Adipocyte (in vitro differentiated cells): ENCODE measurements around the gene AGBL1.
"Not testable (repeated sequence)": the region's sequence is repeated elsewhere in the genome, so short reads cannot be mapped to it uniquely, and the experiment has no call there.

Experiments used
- DNase-seq: peaks from one replicate; pipeline ENCODE4 v3.0.0-alpha.2; 2015; ENCODE audit warnings: low read depth
- H3K27me3 ChIP-seq: replicated peaks from 2 replicates; pipeline ENCODE4 v1.7.0; 2013; ENCODE audit warnings: mild to moderate bottlenecking, low read length, moderate library complexity; ENCODE audit not compliant: control insufficient read depth, insufficient read depth
- H3K36me3 ChIP-seq: 2 replicates; pipeline ENCODE4 v1.7.0; 2013; ENCODE audit warnings: low read length, mild to moderate bottlenecking, moderate library complexity; ENCODE audit not compliant: control insufficient read depth, insufficient read depth, severe bottlenecking
- H3K4me1 ChIP-seq: 2 replicates; pipeline ENCODE4 v1.7.0; 2013; ENCODE audit warnings: mild to moderate bottlenecking, low read length, moderate library complexity; ENCODE audit not compliant: control insufficient read depth, insufficient read depth
- H3K4me3 ChIP-seq: 2 replicates; pipeline ENCODE4 v1.7.0; 2013; ENCODE audit warnings: mild to moderate bottlenecking, low read length, moderate library complexity
- H3K9ac ChIP-seq: 2 replicates; pipeline ENCODE4 v1.7.0; 2013; ENCODE audit warnings: mild to moderate bottlenecking, low read length, moderate library complexity
- H3K9me3 ChIP-seq: 2 replicates; pipeline ENCODE4 v1.7.0; 2013; ENCODE audit warnings: mild to moderate bottlenecking, low read length, moderate library complexity; ENCODE audit not compliant: control insufficient read depth

The AGBL1 gene

GRCh38 chr15:86087808-86088207, 8.1 kb downstream of the AGBL1 start:
- Histone ChIP-seq H3K9ac (no peak overlapping the region), H3K9me3 (peaks cover 5% of the 10 kb centered on the region), H3K4me1 (no peaks in the 10 kb centered on the region), H3K36me3 (no peaks in the 10 kb centered on the region), H3K27me3 (no peaks in the 10 kb centered on the region), H3K4me3 (no peak overlapping the region)
- DNase-seq = no peak

- Histone ChIP-seq H3K9me3 (peaks cover 5% of the 10 kb centered on the region), H3K27me3 (no peaks in the 10 kb centered on the region), H3K4me3 (no peak overlapping the region), H3K4me1 (no peaks in the 10 kb centered on the region), H3K36me3 (no peaks in the 10 kb centered on the region), H3K9ac (no peak overlapping the region)
- no peak for DNase-seq
Observed at GRCh38 chr15:86089422-86089821, 9.8 kb downstream of the AGBL1 start.

DNA sequence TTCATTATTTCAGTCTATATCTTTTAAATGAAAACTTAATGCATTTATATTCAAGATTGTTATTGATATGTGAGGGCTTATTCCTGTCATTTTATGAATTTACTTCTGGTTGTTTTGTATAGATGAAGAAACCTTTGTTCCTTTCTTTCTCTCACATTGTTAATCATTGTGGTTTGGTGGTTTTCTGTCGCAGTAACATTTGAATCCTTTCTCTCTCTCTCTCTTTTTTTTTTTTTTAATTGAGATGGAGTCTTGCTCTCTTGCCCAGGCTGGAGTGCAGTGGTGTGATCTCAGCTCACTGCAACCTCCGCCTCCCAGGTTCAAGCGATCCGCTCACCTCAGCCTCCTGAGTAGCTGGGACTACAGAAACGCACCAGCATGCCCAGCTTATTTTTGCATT, 22.1 kb downstream of the AGBL1 start:
- no peak for DNase-seq
- H3K4me1 ChIP-seq = no peaks in the 10 kb centered on the region
- peaks cover 2% of the 10 kb centered on the region for H3K27me3 ChIP-seq
- no peak overlapping the region for H3K4me3 ChIP-seq
- no peaks in the 10 kb centered on the region for H3K36me3 ChIP-seq
- H3K9ac ChIP-seq = no peak overlapping the region
- peaks cover 6% of the 10 kb centered on the region for H3K9me3 ChIP-seq

- H3K9me3 ChIP-seq = no peaks in the 10 kb centered on the region
- H3K4me1 ChIP-seq = no peaks in the 10 kb centered on the region
- H3K4me3 ChIP-seq = no peak overlapping the region
- H3K27me3 ChIP-seq = peaks cover 9% of the 10 kb centered on the region
- H3K9ac ChIP-seq = no peak overlapping the region
- no peak for DNase-seq
- H3K36me3 ChIP-seq = no peaks in the 10 kb centered on the region
Observed at GRCh38 chr15:86103825-86104224, 24.2 kb downstream of the AGBL1 start.

DNA sequence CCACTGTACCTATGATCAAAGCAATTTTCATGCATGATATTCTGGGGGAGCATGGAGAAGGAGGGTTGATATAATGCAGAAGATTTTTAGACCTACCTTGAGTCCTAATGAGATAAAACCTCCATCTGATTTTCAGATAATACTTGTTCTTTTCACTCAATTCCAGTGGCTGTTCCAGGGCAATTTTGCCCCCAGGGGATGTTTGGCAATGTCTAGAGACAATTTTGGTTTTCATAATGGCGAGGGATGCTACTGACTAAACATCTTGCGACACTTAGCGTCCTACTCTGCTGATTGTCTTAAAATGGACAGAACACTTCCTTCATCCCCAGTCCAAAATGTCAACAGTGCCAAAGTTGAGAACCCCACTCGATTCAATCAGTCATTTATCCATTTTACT, 26.6 kb downstream of the AGBL1 start:
- H3K9me3 ChIP-seq = no peaks in the 10 kb centered on the region
- no peaks in the 10 kb centered on the region for H3K4me1 ChIP-seq

GRCh38 chr15:86115145-86115801, 35.6 kb downstream of the AGBL1 start:
- no peaks in the 10 kb centered on the region for H3K9me3 ChIP-seq
- DNase-seq = no peak

More for the DNA sequence above, 26.6 kb downstream of the AGBL1 start:
- Histone ChIP-seq H3K4me3 (no peak overlapping the region), H3K27me3 (peaks cover 13% of the 10 kb centered on the region), H3K9ac (no peak overlapping the region), H3K36me3 (no peaks in the 10 kb centered on the region)
- DNase-seq = no peak

GRCh38 chr15:86121568-86122225, 42.0 kb downstream of the AGBL1 start:
- no peak overlapping the region for H3K4me3 ChIP-seq
- H3K9ac ChIP-seq = no peak overlapping the region
- peaks cover 4% of the 10 kb centered on the region for H3K27me3 ChIP-seq
- H3K9me3 ChIP-seq = no peaks in the 10 kb centered on the region
- DNase-seq = no peak
- H3K4me1 ChIP-seq = no peaks in the 10 kb centered on the region
- no peaks in the 10 kb centered on the region for H3K36me3 ChIP-seq

More at GRCh38 chr15:86115145-86115801, 35.6 kb downstream of the AGBL1 start:
- peaks cover 8% of the 10 kb centered on the region for H3K27me3 ChIP-seq
- no peak overlapping the region for H3K9ac ChIP-seq
- no peaks in the 10 kb centered on the region for H3K4me1 ChIP-seq
- H3K4me3 ChIP-seq = no peak overlapping the region
- H3K36me3 ChIP-seq = no peaks in the 10 kb centered on the region

GRCh38 chr15:86122691-86123391, 43.2 kb downstream of the AGBL1 start:
- H3K36me3 ChIP-seq, H3K4me1 ChIP-seq, H3K27me3 ChIP-seq, H3K4me3 ChIP-seq, H3K9me3 ChIP-seq, H3K9ac ChIP-seq, DNase-seq: not testable (repeated sequence)

DNA sequence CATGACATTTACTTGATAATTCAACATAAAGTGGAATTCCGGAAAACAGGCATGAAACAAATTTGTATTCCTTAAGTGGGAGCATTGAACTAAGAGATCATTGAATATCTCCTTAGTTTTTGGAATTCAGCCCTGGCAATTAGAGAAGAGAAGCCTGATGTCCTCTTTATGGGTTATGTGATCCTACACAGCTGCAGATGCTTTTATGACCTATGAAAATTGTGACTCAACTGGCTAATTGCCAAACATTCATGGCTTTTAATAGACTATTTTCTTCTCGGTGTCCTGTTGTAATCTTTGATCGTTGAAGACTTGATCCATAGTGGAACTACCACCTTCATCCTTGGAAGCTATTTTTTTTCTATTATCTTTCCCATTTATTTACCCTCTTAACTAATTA, 46.1 kb downstream of the AGBL1 start:
- Histone ChIP-seq H3K9ac (no peak overlapping the region), H3K36me3 (no peaks in the 10 kb centered on the region), H3K4me1 (peaks cover 2% of the 10 kb centered on the region), H3K4me3 (no peak overlapping the region), H3K27me3 (no peaks in the 10 kb centered on the region), H3K9me3 (no peaks in the 10 kb centered on the region)
- DNase-seq = no peak

- no peak overlapping the region for H3K9ac ChIP-seq
- DNase-seq = no peak
- H3K36me3 ChIP-seq = no peaks in the 10 kb centered on the region
- H3K27me3 ChIP-seq = peaks cover 3% of the 10 kb centered on the region
- H3K4me3 ChIP-seq = no peak overlapping the region
- H3K4me1 ChIP-seq = peaks cover 2% of the 10 kb centered on the region
- H3K9me3 ChIP-seq = no peaks in the 10 kb centered on the region
Observed at GRCh38 chr15:86127547-86127946, 47.9 kb downstream of the AGBL1 start.

- no peak overlapping the region for H3K9ac ChIP-seq
- no peaks in the 10 kb centered on the region for H3K9me3 ChIP-seq
- peaks cover 4% of the 10 kb centered on the region for H3K4me1 ChIP-seq
- peaks cover 9% of the 10 kb centered on the region for H3K27me3 ChIP-seq
- H3K4me3 ChIP-seq = no peak overlapping the region
- no peak for DNase-seq
- no peaks in the 10 kb centered on the region for H3K36me3 ChIP-seq
Observed at GRCh38 chr15:86135041-86135440, 55.4 kb downstream of the AGBL1 start.
